Measurements from ENCODE around the gene HMG20B.

DNA sequence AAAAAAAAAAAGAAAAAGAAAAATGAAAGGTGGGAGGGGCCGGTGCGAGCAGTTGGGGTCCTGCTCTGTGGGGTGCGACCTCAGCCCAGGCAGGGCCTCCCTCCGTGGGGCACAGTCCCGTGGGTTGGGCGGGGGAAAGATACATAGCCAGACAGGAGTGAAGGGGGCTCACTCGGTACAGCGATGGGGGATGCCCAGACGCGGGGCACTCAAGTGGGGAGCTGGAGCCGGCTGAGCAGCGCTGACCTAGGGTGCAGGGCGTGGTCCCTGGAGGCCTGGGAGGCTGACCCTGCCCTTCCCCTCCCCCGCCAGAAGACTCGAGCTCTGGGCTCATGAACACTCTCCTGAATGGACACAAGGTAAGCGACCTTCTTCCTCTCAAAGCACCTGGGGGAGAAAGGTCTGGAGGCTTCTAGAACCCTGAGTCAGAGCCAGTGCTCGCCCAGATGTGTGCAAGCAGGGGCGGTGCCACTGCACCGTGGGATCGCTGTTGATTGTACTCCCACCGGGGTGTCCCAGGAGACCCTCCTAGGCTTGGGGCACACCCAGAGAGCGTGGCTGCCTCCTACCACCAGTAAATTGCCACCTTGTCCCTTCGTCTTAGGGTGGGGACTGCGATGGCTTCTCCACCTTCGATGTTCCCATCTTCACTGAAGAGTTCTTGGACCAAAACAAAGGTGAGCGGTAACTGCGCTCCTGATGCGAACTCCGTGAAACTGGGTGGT, 3.4 kb downstream of the HMG20B start:
- TF ChIP-seq POLR2A (IDR thresholded peaks at IDR 0.05; ENCODE audit: low read depth, low read length), result no peak
- TF ChIP-seq TAF1 (IDR thresholded peaks at IDR 0.05; ENCODE audit: borderline replicate concordance, low read depth, low read length), result no peak
- TF ChIP-seq POLR2AphosphoS5 (IDR thresholded peaks at IDR 0.05; ENCODE audit: low read depth, low read length), result no peak
